Measurements from ENCODE around the gene FBXO44.

- no peak for TF ChIP-seq POLR2A (IDR thresholded peaks at IDR 0.05; ENCODE audit: low read length)
- TF ChIP-seq GATA1 (IDR thresholded peaks at IDR 0.05; ENCODE audit: low read depth, low read length), result no peak
These were observed 44.0 kb upstream of the FBXO44 start for GRCh38 chr1:11610629-11611180.
